NCI-H82 treated with DMSO at 0.1 percent for 48 hours (cell line): ENCODE measurements around the gene JARID2.
"Not testable (repeated sequence)": the region's sequence is repeated elsewhere in the genome, so short reads cannot be mapped to it uniquely, and the experiment has no call there.

Experiments
- DNase-seq: peaks from one replicate; lab custom pipeline; 2025; ENCODE audit not compliant: unreplicated experiment; lab: John Stamatoyannopoulos, UW

The JARID2 gene

GRCh38 chr6:15413466-15414234 is 167.8 kb downstream of the JARID2 start:
- DNase-seq, result peak; percentile 40

- no peak for DNase-seq
Measured at GRCh38 chr6:15414235-15414612, 168.4 kb downstream of the JARID2 start.

- DNase-seq, result not testable (repeated sequence)
Measured at GRCh38 chr6:15415622-15416021, 169.8 kb downstream of the JARID2 start.

GRCh38 chr6:15416932-15417509 is 171.2 kb downstream of the JARID2 start:
- DNase-seq, result no peak

GRCh38 chr6:15417811-15418210 is 171.9 kb downstream of the JARID2 start:
- DNase-seq, result no peak

GRCh38 chr6:15419493-15419892 is 173.6 kb downstream of the JARID2 start:
- DNase-seq, result no peak

- no peak for DNase-seq
Measured at GRCh38 chr6:15420959-15421438, 175.1 kb downstream of the JARID2 start.

- no peak for DNase-seq
Measured at GRCh38 chr6:15421945-15422733, 176.3 kb downstream of the JARID2 start.

GRCh38 chr6:15423286-15423993 is 177.6 kb downstream of the JARID2 start:
- no peak for DNase-seq

GRCh38 chr6:15425947-15426346 is 180.1 kb downstream of the JARID2 start:
- DNase-seq, result no peak

- DNase-seq, result no peak
Measured at GRCh38 chr6:15426395-15426794, 180.5 kb downstream of the JARID2 start.

GRCh38 chr6:15426901-15427300 is 181.0 kb downstream of the JARID2 start:
- DNase-seq, result no peak

GRCh38 chr6:15427331-15428070 is 181.6 kb downstream of the JARID2 start:
- DNase-seq, result no peak

GRCh38 chr6:15429141-15430110 is 183.6 kb downstream of the JARID2 start:
- DNase-seq, result no peak

- no peak for DNase-seq
Measured at GRCh38 chr6:15430186-15430585, 184.3 kb downstream of the JARID2 start.

GRCh38 chr6:15430931-15431405 is 185.1 kb downstream of the JARID2 start:
- DNase-seq, result no peak

GRCh38 chr6:15431762-15432483 is 186.1 kb downstream of the JARID2 start:
- peak; percentile 87 for DNase-seq

- no peak for DNase-seq
Measured at GRCh38 chr6:15433511-15433861, 187.6 kb downstream of the JARID2 start.

- DNase-seq, result no peak
Measured at GRCh38 chr6:15434263-15434662, 188.4 kb downstream of the JARID2 start.
